HG03565 (cell line): Measurements from ENCODE around the gene INTS3.

ENCODE experiments used
- ATAC-seq: cut with Tn5 transposase; IDR thresholded peaks from one replicate; pipeline ENCODE4 v1.9.1; 2021; ENCODE audit warnings: mild to moderate bottlenecking, moderate library complexity; ENCODE audit not compliant: unreplicated experiment

INTS3 gene

GRCh38 chr1:153816283-153816889, 88.5 kb downstream of the INTS3 start:
- no peak for ATAC-seq

GRCh38 chr1:153818876-153819275, 91.0 kb downstream of the INTS3 start:
- no peak for ATAC-seq
